Gastroesophageal sphincter (tissue), 4 donors: ENCODE measurements around the gene RAP1B. TPM values are rescaled to one million over a fixed set of nuclear protein-coding genes. Genes with fewer than 3 reads are reported as not detected.

ENCODE experiments used
- ATAC-seq: fragments of 150-250 bp; one replicate; pipeline ENCODE4 v1.9.1; 2016; ENCODE audit warnings: mild to moderate bottlenecking, moderate library complexity
- H3K27ac ChIP-seq, 4 donors: fragments of 200-600 bp; sonication (generic) in 3 of 4; 1 replicate in 3 of 4; 2 replicates in 1 of 4; pipeline ENCODE4 v1.5.1; 2016 to 2019
- H3K27me3 ChIP-seq: fragments of 200-600 bp; sonication (generic); one replicate; pipeline ENCODE4 v1.5.1; 2019
- H3K36me3 ChIP-seq, 2 donors: fragments of 200-600 bp; sonication (generic); one replicate each; pipeline ENCODE4 v1.5.1; 2019; ENCODE audit warnings: control low read depth in 1 of 2
- H3K4me1 ChIP-seq, 3 donors: fragments of 200-600 bp; sonication (generic); 1 replicate in 2 of 3; 2 replicates in 1 of 3; pipeline ENCODE4 v1.5.1; 2016 to 2019; ENCODE audit warnings: control low read depth in 2 of 3
- H3K4me3 ChIP-seq, 2 donors: fragments of 200-600 bp; sonication (generic); one replicate each; pipeline ENCODE4 v1.5.1; 2019; ENCODE audit warnings: mild to moderate bottlenecking in 1 of 2, moderate library complexity in 1 of 2
- H3K9me3 ChIP-seq, 3 donors: fragments of 200-600 bp; sonication (generic); one replicate each; pipeline ENCODE4 v1.5.1; 2017 to 2019; ENCODE audit warnings: control low read depth in 2 of 3
- EP300 ChIP-seq: sonication (generic); formaldehyde crosslinking; IDR thresholded peaks from one replicate; pipeline ENCODE4 v1.6.1; 2017; ENCODE audit warnings: antibody characterized with exemption, mild to moderate bottlenecking
- POLR2A ChIP-seq, 2 donors: fragments of 450-650 bp; IDR thresholded peaks; one replicate each; pipeline ENCODE4 v1.6.1; 2017; ENCODE audit warnings: antibody characterized with exemption in 2 of 2, mild to moderate bottlenecking in 2 of 2, moderate library complexity in 1 of 2
- POLR2AphosphoS5 ChIP-seq: sonication (generic); formaldehyde crosslinking; IDR thresholded peaks from one replicate; pipeline ENCODE4 v1.6.1; 2017; ENCODE audit warnings: antibody characterized with exemption
- WGBS, 2 donors: methylation state at CpG; one replicate each; pipeline ENCODE4 v1.1.5; 2018; ENCODE audit warnings: low coverage in 1 of 2; 5-methylcytosine and 5-hydroxymethylcytosine counted together
- total RNA-seq, 4 donors: library from RNA; depleted of rRNA; stranded (reverse); fragments of >200 nt; gene quantifications; one replicate each; pipeline ENCODE4 v1.1.0, GENCODE V29; 2016
- TF ChIP-seq, protein P1 (sequence below), 4 experiments: fragments of 200-600 bp in 2 of 4; fragments of 450-650 bp in 2 of 4; sonication (generic) in 1 of 4; IDR thresholded peaks; one replicate each; pipeline ENCODE4 v1.5.1; 2017 to 2019; ENCODE audit warnings: antibody characterized with exemption in 4 of 4, mild to moderate bottlenecking in 2 of 4, moderate library complexity in 2 of 4

Gene RAP1B
- total RNA-seq, 4 donors from 2014 or later: 131 to 218 (median 205) TPM

- Histone ChIP-seq H3K36me3 (no peaks in the 10 kb centered on the region), H3K27ac (no peak overlapping the region), H3K9me3 (no peaks in the 10 kb centered on the region), H3K4me1 (peaks cover 0 to 7% (median 5%) of the 10 kb centered on the region in 3 donors), H3K27me3 (no peaks in the 10 kb centered on the region), H3K4me3 (no peak overlapping the region)
- TF ChIP-seq POLR2AphosphoS5 (no peak), POLR2A (IDR thresholded peaks at IDR 0.05) (no peak), EP300 (no peak)
- TF ChIP-seq, protein P1, sequence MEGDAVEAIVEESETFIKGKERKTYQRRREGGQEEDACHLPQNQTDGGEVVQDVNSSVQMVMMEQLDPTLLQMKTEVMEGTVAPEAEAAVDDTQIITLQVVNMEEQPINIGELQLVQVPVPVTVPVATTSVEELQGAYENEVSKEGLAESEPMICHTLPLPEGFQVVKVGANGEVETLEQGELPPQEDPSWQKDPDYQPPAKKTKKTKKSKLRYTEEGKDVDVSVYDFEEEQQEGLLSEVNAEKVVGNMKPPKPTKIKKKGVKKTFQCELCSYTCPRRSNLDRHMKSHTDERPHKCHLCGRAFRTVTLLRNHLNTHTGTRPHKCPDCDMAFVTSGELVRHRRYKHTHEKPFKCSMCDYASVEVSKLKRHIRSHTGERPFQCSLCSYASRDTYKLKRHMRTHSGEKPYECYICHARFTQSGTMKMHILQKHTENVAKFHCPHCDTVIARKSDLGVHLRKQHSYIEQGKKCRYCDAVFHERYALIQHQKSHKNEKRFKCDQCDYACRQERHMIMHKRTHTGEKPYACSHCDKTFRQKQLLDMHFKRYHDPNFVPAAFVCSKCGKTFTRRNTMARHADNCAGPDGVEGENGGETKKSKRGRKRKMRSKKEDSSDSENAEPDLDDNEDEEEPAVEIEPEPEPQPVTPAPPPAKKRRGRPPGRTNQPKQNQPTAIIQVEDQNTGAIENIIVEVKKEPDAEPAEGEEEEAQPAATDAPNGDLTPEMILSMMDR (IDR thresholded peaks at IDR 0.05): no peak
- ATAC-seq: no peak
- 97% methylated on average over 3 of the region's 3 CpGs; no CpG with 5 or more reads in 1 of the 2 donors for WGBS, 2 donors
These were observed 41.7 kb upstream of the RAP1B start for GRCh38 chr12:68568922-68569569.

- Histone ChIP-seq H3K36me3 (no peaks in the 10 kb centered on the region), H3K4me3 (no peak overlapping the region), H3K4me1 (no peaks in the 10 kb centered on the region), H3K9me3 (no peaks in the 10 kb centered on the region), H3K27me3 (no peaks in the 10 kb centered on the region), H3K27ac (no peak overlapping the region)
- no peak for ATAC-seq
- no peak for TF ChIP-seq POLR2AphosphoS5
- no peak for TF ChIP-seq EP300
- no peak for TF ChIP-seq POLR2A (IDR thresholded peaks at IDR 0.05)
- TF ChIP-seq, protein P1 (IDR thresholded peaks at IDR 0.05): no peak
- 62 to 84% methylated on average over 2 of the region's 2 CpGs for WGBS, 2 donors
These were observed 38.0 kb upstream of the RAP1B start for GRCh38 chr12:68572661-68573060.

DNA sequence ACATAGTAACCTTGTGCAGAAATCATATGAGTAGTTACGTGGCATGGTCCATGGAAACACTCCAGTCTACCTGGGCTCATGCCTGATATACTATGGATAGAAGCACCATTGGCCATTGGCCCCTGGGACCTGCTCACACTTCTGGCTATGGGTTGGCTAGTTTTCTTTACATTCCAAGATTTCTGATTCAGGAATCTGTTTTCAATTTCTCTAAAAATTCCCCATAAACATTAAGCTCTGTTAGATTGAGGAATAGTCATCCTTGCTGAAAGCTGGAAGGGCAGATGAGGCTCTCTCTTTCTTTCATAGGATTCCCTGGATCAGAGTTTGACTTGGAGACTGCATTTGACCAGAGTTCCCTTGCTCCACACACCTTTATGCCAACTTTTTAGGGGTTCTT, 37.3 kb upstream of the RAP1B start:
- H3K9me3 ChIP-seq: no peaks in the 10 kb centered on the region
- WGBS, 2 donors: 100% methylated on average over 1 of the region's 1 CpG
- ATAC-seq: no peak
- no peak overlapping the region for H3K4me3 ChIP-seq
- no peaks in the 10 kb centered on the region for H3K4me1 ChIP-seq
- H3K36me3 ChIP-seq: no peaks in the 10 kb centered on the region
- H3K27ac ChIP-seq: no peak overlapping the region
- TF ChIP-seq EP300: no peak
- no peak for TF ChIP-seq POLR2A (IDR thresholded peaks at IDR 0.05)
- no peak for TF ChIP-seq POLR2AphosphoS5
- TF ChIP-seq, protein P1 (IDR thresholded peaks at IDR 0.05): no peak
- no peaks in the 10 kb centered on the region for H3K27me3 ChIP-seq

- Histone ChIP-seq H3K9me3 (no peaks in the 10 kb centered on the region), H3K4me1 (no peaks in the 10 kb centered on the region), H3K36me3 (no peaks in the 10 kb centered on the region), H3K27me3 (no peaks in the 10 kb centered on the region), H3K4me3 (no peak overlapping the region), H3K27ac (no peak overlapping the region)
- ATAC-seq: no peak
- WGBS, 2 donors: 100% methylated on average over 1 of the region's 1 CpG
- no peak for TF ChIP-seq POLR2AphosphoS5
- no peak for TF ChIP-seq POLR2A (IDR thresholded peaks at IDR 0.05)
- TF ChIP-seq, protein P1 (IDR thresholded peaks at IDR 0.05): no peak
- TF ChIP-seq EP300: no peak
These were observed 32.8 kb upstream of the RAP1B start for GRCh38 chr12:68577949-68578348.

DNA sequence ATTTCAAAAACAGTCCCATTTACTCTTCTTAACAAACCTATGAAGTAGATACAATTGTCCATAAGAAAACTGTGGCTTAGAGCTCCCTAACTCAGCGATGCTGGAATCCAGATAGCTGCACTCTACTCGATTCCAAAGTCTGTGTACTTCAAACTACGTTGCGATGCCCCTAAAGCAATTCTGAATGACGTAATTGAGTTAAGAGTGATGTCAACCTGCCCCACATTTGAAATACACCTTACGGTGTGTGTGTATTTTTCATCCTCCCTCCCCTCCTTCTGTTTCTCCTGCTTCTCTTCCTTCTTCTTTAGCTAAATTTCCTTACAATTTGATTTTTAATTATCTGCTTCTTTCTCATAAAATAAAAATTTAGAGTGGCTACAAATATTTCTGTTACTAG, 31.9 kb upstream of the RAP1B start:
- WGBS, 2 donors: 87% methylated on average over 6 of the region's 6 CpGs

More for the DNA sequence above, 31.9 kb upstream of the RAP1B start:
- Histone ChIP-seq H3K27ac (no peak overlapping the region), H3K36me3 (no peaks in the 10 kb centered on the region), H3K9me3 (no peaks in the 10 kb centered on the region), H3K4me1 (no peaks in the 10 kb centered on the region), H3K4me3 (no peak overlapping the region), H3K27me3 (no peaks in the 10 kb centered on the region)
- ATAC-seq: no peak
- no peak for TF ChIP-seq POLR2AphosphoS5
- TF ChIP-seq, protein P1 (IDR thresholded peaks at IDR 0.05): no peak
- TF ChIP-seq EP300: no peak
- TF ChIP-seq POLR2A (IDR thresholded peaks at IDR 0.05): no peak
